ENCODE data around the gene DOCK9. TPM values are rescaled to one million over a fixed set of nuclear protein-coding genes. Genes with fewer than 3 reads are reported as not detected.

The DOCK9 gene
- total and polyA plus RNA-seq, 9 of the 15 experiments (the other 6 are each of a cell fraction or from before 2014, with no cell fraction given), result 3.5 to 25.3 (median 16.7) TPM

DNA sequence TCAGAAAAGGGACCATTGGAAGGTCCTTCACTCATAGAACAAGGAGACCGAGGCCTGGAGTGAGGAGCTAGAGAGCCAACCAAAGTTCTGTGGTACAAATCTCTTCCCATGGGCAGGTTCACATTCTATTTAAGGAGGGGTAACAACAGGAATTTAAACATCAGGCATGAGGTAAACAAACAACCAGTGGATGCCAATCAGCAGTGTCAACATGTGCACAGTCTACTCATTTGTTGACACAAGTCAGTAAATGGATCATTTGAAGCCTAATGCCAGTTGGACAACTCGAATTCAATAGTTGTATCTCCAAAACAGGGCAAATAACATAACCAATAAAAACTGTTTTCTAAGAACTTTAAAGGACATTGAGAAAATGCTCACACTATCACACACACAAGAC is 6.3 kb upstream of the DOCK9 start (continued):
- TF ChIP-seq, protein P1, sequence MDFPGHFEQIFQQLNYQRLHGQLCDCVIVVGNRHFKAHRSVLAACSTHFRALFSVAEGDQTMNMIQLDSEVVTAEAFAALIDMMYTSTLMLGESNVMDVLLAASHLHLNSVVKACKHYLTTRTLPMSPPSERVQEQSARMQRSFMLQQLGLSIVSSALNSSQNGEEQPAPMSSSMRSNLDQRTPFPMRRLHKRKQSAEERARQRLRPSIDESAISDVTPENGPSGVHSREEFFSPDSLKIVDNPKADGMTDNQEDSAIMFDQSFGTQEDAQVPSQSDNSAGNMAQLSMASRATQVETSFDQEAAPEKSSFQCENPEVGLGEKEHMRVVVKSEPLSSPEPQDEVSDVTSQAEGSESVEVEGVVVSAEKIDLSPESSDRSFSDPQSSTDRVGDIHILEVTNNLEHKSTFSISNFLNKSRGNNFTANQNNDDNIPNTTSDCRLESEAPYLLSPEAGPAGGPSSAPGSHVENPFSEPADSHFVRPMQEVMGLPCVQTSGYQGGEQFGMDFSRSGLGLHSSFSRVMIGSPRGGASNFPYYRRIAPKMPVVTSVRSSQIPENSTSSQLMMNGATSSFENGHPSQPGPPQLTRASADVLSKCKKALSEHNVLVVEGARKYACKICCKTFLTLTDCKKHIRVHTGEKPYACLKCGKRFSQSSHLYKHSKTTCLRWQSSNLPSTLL (IDR thresholded peaks at IDR 0.05), result no peak
- TF ChIP-seq, protein P2, sequence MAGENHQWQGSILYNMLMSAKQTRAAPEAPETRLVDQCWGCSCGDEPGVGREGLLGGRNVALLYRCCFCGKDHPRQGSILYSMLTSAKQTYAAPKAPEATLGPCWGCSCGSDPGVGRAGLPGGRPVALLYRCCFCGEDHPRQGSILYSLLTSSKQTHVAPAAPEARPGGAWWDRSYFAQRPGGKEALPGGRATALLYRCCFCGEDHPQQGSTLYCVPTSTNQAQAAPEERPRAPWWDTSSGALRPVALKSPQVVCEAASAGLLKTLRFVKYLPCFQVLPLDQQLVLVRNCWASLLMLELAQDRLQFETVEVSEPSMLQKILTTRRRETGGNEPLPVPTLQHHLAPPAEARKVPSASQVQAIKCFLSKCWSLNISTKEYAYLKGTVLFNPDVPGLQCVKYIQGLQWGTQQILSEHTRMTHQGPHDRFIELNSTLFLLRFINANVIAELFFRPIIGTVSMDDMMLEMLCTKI (IDR thresholded peaks at IDR 0.05; ENCODE audit: partially characterized antibody), result no peak
- no peak for TF ChIP-seq RBM34 (IDR thresholded peaks at IDR 0.05; ENCODE audit: borderline replicate concordance, insufficient read depth, low read length)
- no peak for TF ChIP-seq ZNF384 (IDR thresholded peaks at IDR 0.05; ENCODE audit: low read depth, low read length)
- no peak for TF ChIP-seq HNRNPK (IDR thresholded peaks at IDR 0.05; ENCODE audit: low read depth, low read length, poor library complexity, severe bottlenecking)
- TF ChIP-seq, protein P3, sequence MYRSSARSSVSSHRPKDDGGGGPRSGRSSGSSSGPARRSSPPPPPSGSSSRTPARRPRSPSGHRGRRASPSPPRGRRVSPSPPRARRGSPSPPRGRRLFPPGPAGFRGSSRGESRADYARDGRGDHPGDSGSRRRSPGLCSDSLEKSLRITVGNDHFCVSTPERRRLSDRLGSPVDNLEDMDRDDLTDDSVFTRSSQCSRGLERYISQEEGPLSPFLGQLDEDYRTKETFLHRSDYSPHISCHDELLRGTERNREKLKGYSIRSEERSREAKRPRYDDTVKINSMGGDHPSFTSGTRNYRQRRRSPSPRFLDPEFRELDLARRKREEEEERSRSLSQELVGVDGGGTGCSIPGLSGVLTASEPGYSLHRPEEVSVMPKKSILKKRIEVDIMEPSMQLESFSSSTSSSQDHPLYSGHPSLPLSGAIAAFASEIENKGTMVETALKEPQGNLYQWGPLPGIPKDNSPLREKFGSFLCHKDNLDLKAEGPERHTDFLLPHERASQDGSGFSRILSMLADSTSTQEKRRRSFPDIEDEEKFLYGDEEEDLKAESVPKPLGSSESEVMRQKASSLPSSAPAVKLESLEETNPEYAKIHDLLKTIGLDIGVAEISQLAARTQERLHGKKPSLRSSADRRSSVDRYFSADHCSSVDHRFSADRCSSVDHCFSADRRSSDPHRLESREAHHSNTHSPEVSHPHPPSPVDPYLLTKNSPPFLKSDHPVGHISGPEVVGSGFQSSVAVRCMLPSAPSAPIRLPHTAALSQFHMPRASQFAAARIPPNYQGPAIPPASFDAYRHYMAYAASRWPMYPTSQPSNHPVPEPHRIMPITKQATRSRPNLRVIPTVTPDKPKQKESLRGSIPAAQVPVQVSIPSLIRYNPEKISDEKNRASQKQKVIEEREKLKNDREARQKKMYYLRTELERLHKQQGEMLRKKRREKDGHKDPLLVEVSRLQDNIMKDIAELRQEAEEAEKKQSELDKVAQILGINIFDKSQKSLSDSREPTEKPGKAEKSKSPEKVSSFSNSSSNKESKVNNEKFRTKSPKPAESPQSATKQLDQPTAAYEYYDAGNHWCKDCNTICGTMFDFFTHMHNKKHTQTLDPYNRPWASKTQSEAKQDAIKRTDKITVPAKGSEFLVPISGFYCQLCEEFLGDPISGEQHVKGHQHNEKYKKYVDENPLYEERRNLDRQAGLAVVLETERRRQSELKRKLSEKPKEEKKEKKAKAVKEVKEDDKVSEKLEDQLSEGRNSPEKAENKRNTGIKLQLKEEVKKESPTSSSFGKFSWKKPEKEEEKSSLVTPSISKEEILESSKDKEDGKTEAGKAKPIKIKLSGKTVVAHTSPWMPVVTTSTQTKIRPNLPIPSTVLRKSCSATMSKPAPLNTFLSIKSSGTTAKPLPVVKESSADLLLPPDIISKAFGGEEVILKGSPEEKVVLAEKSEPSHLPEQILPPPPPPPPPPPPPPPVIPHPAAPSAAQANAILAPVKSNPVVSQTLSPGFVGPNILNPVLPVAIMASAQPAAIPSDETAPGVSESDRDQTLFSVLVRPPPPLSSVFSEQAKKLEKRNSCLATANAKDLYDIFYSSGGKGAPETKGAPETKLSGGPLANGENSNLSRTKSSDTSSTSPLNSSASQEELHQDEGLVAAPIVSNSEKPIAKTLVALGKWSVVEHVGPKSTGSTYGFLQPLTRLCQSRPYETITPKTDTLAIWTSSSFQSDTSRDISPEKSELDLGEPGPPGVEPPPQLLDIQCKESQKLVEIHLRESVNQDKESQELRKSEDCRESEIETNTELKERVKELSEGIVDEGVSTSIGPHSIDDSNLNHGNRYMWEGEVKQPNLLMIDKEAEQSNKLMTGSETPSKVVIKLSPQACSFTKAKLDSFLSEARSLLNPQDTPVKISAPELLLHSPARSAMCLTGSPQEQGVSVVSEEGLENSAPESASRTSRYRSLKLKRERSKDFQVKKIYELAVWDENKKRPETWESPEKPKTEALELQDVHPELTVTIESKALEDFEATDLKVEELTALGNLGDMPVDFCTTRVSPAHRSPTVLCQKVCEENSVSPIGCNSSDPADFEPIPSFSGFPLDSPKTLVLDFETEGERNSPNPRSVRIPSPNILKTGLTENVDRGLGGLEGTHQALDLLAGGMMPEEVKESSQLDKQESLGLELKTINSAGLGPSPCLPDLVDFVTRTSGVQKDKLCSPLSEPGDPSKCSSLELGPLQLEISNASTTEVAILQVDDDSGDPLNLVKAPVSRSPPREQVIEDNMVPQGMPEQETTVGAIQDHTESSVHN (IDR thresholded peaks at IDR 0.05; ENCODE audit: borderline replicate concordance in 1 of 2, low read depth in 1 of 2), result no peak
- TF ChIP-seq, protein P4, sequence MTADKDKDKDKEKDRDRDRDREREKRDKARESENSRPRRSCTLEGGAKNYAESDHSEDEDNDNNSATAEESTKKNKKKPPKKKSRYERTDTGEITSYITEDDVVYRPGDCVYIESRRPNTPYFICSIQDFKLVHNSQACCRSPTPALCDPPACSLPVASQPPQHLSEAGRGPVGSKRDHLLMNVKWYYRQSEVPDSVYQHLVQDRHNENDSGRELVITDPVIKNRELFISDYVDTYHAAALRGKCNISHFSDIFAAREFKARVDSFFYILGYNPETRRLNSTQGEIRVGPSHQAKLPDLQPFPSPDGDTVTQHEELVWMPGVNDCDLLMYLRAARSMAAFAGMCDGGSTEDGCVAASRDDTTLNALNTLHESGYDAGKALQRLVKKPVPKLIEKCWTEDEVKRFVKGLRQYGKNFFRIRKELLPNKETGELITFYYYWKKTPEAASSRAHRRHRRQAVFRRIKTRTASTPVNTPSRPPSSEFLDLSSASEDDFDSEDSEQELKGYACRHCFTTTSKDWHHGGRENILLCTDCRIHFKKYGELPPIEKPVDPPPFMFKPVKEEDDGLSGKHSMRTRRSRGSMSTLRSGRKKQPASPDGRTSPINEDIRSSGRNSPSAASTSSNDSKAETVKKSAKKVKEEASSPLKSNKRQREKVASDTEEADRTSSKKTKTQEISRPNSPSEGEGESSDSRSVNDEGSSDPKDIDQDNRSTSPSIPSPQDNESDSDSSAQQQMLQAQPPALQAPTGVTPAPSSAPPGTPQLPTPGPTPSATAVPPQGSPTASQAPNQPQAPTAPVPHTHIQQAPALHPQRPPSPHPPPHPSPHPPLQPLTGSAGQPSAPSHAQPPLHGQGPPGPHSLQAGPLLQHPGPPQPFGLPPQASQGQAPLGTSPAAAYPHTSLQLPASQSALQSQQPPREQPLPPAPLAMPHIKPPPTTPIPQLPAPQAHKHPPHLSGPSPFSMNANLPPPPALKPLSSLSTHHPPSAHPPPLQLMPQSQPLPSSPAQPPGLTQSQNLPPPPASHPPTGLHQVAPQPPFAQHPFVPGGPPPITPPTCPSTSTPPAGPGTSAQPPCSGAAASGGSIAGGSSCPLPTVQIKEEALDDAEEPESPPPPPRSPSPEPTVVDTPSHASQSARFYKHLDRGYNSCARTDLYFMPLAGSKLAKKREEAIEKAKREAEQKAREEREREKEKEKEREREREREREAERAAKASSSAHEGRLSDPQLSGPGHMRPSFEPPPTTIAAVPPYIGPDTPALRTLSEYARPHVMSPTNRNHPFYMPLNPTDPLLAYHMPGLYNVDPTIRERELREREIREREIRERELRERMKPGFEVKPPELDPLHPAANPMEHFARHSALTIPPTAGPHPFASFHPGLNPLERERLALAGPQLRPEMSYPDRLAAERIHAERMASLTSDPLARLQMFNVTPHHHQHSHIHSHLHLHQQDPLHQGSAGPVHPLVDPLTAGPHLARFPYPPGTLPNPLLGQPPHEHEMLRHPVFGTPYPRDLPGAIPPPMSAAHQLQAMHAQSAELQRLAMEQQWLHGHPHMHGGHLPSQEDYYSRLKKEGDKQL (CRISPR knock-in tag; IDR thresholded peaks at IDR 0.05; ENCODE audit: borderline replicate concordance), result no peak
- TF ChIP-seq TSC22D4 (tag; IDR thresholded peaks at IDR 0.05), result no peak
- TF ChIP-seq, protein P5, sequence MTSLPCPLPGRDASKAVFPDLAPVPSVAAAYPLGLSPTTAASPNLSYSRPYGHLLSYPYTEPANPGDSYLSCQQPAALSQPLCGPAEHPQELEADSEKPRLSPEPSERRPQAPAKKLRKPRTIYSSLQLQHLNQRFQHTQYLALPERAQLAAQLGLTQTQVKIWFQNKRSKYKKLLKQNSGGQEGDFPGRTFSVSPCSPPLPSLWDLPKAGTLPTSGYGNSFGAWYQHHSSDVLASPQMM (CRISPR knock-in tag; IDR thresholded peaks at IDR 0.05), result no peak

Measured in K562 (cell line).